Ishikawa (cell line): ENCODE data around the gene CARD14.

ENCODE experiments used
- EGR1 ChIP-seq: IDR thresholded peaks from 2 replicates; pipeline ENCODE4 v1.6.1; 2012
- RAD21 ChIP-seq: IDR thresholded peaks from 2 replicates; pipeline ENCODE4 v1.6.1; 2012; ENCODE audit warnings: low read depth
- TAF1 ChIP-seq: IDR thresholded peaks from 2 replicates; pipeline ENCODE4 v1.6.1; 2012; ENCODE audit warnings: low read depth, mild to moderate bottlenecking
- TCF12 ChIP-seq: IDR thresholded peaks from 2 replicates; pipeline ENCODE4 v1.6.1; 2012; ENCODE audit warnings: low read depth
- TEAD4 ChIP-seq: IDR thresholded peaks from 2 replicates; pipeline ENCODE4 v1.6.1; 2012
- YY1 ChIP-seq: IDR thresholded peaks from 2 replicates; pipeline ENCODE4 v1.6.1; 2012; ENCODE audit warnings: low read depth
- TF ChIP-seq, protein P1 (sequence below): IDR thresholded peaks from 2 replicates; pipeline ENCODE4 v1.6.1; 2012; ENCODE audit warnings: low read depth, mild to moderate bottlenecking

DNA sequence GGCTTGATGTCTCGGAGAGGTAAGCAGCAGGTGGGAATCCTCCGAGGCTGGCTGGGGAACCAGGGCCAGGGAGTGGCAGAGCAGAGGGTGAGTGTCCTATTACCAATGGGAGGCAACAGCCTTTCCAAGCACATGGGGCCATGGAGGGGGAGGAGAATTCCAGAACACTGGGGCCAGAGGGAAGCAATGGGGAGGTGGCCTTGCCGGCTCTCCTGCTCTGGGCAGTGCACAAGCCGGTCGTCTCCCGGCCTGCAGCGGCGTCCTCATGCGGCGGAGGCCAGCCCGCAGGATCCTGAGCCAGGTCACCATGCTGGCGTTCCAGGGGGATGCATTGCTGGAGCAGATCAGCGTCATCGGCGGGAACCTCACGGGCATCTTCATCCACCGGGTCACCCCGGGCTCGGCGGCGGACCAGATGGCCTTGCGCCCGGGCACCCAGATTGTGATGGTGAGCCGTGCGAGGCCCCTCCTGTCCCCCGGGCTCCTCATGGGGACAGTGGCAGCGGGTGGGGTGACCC, 28.4 kb downstream of the CARD14 start:
- peak; percentile 29; the same call in 1 of the 2 replicates for TF ChIP-seq RAD21
- no peak for TF ChIP-seq TAF1
- TF ChIP-seq YY1, result peak; percentile 58; the same call in 1 of the 2 replicates
- TF ChIP-seq EGR1, result no peak
- TF ChIP-seq, protein P1, sequence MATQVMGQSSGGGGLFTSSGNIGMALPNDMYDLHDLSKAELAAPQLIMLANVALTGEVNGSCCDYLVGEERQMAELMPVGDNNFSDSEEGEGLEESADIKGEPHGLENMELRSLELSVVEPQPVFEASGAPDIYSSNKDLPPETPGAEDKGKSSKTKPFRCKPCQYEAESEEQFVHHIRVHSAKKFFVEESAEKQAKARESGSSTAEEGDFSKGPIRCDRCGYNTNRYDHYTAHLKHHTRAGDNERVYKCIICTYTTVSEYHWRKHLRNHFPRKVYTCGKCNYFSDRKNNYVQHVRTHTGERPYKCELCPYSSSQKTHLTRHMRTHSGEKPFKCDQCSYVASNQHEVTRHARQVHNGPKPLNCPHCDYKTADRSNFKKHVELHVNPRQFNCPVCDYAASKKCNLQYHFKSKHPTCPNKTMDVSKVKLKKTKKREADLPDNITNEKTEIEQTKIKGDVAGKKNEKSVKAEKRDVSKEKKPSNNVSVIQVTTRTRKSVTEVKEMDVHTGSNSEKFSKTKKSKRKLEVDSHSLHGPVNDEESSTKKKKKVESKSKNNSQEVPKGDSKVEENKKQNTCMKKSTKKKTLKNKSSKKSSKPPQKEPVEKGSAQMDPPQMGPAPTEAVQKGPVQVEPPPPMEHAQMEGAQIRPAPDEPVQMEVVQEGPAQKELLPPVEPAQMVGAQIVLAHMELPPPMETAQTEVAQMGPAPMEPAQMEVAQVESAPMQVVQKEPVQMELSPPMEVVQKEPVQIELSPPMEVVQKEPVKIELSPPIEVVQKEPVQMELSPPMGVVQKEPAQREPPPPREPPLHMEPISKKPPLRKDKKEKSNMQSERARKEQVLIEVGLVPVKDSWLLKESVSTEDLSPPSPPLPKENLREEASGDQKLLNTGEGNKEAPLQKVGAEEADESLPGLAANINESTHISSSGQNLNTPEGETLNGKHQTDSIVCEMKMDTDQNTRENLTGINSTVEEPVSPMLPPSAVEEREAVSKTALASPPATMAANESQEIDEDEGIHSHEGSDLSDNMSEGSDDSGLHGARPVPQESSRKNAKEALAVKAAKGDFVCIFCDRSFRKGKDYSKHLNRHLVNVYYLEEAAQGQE, result no peak
- TF ChIP-seq TEAD4, result peak; percentile 73
- TF ChIP-seq TCF12, result peak; percentile 20; the same call in 1 of the 2 replicates
